GM19193 (cell line): ENCODE results near the gene CYB561D2.

Experiments used
- POLR2A ChIP-seq: IDR thresholded peaks from 4 replicates; pipeline ENCODE4 v1.6.1; 2011; ENCODE audit not compliant: insufficient read depth, insufficient read length; ENCODE audit errors: extremely low read depth

CYB561D2 gene

GRCh38 chr3:50320853-50321335 lies 29.8 kb upstream of the CYB561D2 start:
- TF ChIP-seq POLR2A, result no peak

GRCh38 chr3:50321336-50322114 lies 29.1 kb upstream of the CYB561D2 start:
- TF ChIP-seq POLR2A, result peak; percentile 58

- no peak for TF ChIP-seq POLR2A
Measured at GRCh38 chr3:50322115-50322385, 28.6 kb upstream of the CYB561D2 start.

GRCh38 chr3:50322386-50323091 lies 28.1 kb upstream of the CYB561D2 start, which contains the start of gene HYAL2:
Gene HYAL2 (minus strand): TSS chr3:50322745. CDS start chr3:50320489, 2,256 bp downstream.
- no peak for TF ChIP-seq POLR2A

GRCh38 chr3:50323092-50323600 lies 27.5 kb upstream of the CYB561D2 start:
- TF ChIP-seq POLR2A, result no peak

GRCh38 chr3:50323614-50324199 lies 27.0 kb upstream of the CYB561D2 start:
- peak; percentile 10 for TF ChIP-seq POLR2A

GRCh38 chr3:50324351-50325112 lies 26.1 kb upstream of the CYB561D2 start:
- TF ChIP-seq POLR2A, result no peak

- TF ChIP-seq POLR2A, result no peak
Measured at GRCh38 chr3:50325113-50325480, 25.6 kb upstream of the CYB561D2 start.

- no peak for TF ChIP-seq POLR2A
Measured at GRCh38 chr3:50325497-50326181, 25.0 kb upstream of the CYB561D2 start.

- no peak for TF ChIP-seq POLR2A
Measured at GRCh38 chr3:50326182-50326541, 24.5 kb upstream of the CYB561D2 start.

GRCh38 chr3:50327129-50327528 lies 23.5 kb upstream of the CYB561D2 start:
- TF ChIP-seq POLR2A, result no peak

- TF ChIP-seq POLR2A, result peak; percentile 85
Measured at GRCh38 chr3:50327943-50328691, 22.5 kb upstream of the CYB561D2 start, which contains the start of gene TUSC2. Gene TUSC2 (minus strand): TSS chr3:50328223. CDS start chr3:50328099, 124 bp downstream.

GRCh38 chr3:50330330-50330729 lies 20.3 kb upstream of the CYB561D2 start:
- TF ChIP-seq POLR2A, result no peak
